DMS114 treated with DMSO at 0.1 percent for 48 hours (cell line): ENCODE results near the gene RAB13.
"Not testable (repeated sequence)": the region's sequence is repeated elsewhere in the genome, so short reads cannot be mapped to it uniquely, and the experiment has no call there.

ENCODE experiments used
- DNase-seq: peaks from one replicate; lab custom pipeline; 2025; ENCODE audit not compliant: unreplicated experiment; lab: John Stamatoyannopoulos, UW

The RAB13 gene

GRCh38 chr1:153985941-153986761, at the start of gene RAB13:
RAB13 (minus strand) TSS chr1:153986339; CDS start chr1:153986236, 103 bp downstream.
- DNase-seq = peak; percentile 88

DNA sequence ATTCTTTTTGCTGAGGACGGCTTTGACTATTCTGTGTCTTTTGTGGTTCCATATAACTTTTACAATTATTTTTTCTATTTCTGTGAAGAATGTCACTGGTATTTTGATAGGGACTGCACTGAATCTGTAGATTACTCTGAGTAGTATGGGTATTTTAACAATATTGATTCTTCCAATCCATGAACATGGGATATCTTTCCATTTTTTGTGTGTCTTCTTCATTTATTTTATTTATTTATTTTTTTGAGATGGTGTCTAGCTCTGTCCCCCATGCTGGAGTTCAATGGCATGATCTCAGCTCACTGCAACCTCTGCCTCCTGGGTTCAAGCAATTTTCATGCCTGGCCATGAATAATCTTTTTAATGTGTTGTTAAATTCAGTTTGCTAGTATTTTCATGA, 47.6 kb upstream of the RAB13 start:
- DNase-seq = not testable (repeated sequence)

DNA sequence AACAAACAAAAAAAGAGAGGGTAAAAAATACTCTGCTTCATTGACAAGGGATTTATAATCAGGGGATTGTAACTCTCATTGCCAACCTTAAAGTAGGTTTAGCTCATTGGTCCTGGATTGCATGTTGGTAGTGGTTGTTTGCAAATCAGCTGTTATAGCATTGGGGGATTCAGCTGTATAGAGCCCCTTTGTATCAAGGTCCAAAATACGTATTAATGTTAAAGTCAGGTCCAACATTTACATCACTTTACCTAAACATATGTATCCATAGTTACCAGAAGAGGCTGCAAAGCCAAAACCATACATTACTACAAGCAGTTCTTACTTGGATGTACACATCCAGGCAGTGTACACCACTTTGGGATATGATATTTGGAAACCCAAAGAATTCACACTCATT, 33.8 kb upstream of the RAB13 start:
- no peak for DNase-seq

DNA sequence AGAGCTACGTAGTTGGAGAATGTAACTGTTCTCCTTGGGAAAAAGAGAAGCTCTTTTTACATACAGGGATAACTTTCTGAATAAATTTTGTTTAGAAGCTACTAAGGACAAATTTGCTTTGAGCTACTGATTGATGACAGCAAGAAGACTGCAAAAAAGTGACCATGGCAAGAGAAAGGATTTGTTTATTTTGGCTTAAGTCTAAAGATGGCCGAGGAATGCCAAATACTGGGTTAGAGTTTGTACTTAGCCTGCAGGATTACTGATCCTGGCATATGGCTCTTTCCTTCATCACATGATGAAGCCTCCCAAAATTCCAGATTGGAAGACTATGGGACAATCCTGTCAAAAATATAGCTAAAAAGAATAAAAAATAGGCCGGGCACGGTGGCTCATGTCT, 33.1 kb upstream of the RAB13 start:
- no peak for DNase-seq

DNA sequence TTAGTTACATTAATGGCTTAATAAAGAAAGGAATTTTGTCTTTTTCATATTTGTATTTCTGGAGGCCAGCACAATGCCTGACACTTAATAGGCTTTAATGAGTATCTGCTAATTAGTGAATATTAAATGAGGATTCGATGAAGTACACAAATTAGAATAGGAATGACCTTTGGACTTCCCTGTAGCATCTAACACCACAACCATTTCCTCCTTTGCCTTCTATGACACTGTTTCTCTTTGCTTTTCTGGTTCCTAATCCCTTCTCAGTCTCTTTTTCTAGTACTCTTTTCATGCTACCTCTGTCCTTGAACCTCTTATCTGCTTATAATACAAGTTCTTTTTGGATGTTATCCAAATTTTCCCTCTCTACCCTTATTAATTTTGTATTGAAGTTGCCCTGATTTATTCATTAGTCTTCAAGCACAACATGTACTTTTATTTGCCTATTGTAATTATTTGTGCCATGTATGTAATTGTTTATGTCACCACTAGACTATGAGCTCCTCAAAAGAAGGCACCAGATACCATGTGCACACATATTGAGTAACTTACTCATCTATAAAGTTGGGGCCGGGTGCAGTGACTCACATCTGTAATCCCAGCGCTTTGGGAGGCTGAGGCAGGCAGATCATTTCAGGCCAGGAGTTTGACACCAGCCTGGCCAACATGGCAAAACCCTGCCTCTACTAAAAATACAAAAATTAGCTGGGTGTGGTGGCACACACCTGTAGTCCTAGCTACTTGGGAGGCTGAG, 28.2 kb upstream of the RAB13 start:
- DNase-seq = no peak

DNA sequence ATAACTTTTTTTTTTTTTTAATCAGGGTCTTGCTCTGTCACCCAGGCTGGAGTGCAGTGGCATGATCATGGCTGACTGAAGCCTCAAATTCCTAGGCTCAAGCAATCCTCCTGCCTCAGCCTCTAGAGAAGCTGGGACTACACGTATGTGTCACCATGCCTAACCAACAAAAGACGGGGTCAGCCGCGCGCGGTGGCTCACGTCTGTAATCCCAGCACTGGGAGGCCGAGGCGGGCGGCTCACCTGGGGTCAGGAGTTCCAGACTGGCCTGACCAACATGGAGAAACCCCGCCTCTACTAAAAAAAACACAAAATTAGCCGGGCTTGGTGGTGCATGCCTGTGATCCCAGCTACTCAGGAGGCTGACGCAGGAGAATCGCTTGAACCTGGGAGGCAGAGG, 26.4 kb upstream of the RAB13 start:
- not testable (repeated sequence) for DNase-seq

GRCh38 chr1:154012129-154012528, 26.0 kb upstream of the RAB13 start:
- DNase-seq = no peak

DNA sequence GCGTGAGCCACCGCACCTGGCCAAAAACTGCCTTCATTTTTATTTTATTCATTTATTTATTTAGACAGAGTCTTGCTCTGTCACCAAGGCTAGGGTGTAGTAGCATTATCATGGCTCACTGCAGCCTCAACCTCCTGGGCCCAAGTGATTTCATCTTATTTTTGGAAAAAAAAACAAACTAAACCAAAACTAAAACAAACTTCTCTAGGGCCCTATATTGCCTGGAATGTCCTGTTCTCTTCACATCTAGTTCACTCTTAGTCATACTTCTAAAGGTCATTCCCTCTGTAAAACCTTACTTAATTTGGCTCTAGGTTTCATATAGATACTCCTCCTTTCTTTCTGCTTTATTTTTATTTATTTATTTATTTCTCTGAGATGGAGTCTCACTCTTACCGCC, 20.0 kb upstream of the RAB13 start:
- no peak for DNase-seq

DNA sequence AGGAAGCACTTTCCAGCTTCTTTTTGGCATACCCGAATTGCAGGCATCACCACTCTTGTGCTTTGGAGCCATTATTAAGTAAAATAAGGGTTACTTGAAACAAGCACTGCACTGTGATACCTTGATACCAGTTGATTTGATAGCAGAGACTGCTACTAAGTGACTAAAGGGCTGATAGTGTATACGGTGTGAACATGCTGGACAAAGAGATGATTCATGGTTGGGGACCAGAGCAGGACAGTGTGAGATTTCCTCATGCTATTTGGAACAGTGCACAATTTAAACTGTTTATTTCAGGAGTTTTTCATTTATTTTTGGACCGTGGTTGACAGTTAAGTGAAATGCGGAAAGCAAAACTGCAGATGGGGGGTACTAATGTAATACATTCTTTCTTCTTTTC, 14.3 kb upstream of the RAB13 start:
- DNase-seq = no peak

- DNase-seq = not testable (repeated sequence)
Measured at GRCh38 chr1:153996882-153997281, 10.7 kb upstream of the RAB13 start.

- no peak for DNase-seq
Measured at GRCh38 chr1:153995640-153996039, 9.5 kb upstream of the RAB13 start.

- DNase-seq = no peak
Measured at GRCh38 chr1:153995202-153995601, 9.1 kb upstream of the RAB13 start.

- no peak for DNase-seq
Measured at GRCh38 chr1:153991806-153992205, 5.7 kb upstream of the RAB13 start.

- no peak for DNase-seq
Measured at GRCh38 chr1:153991151-153991630, 5.1 kb upstream of the RAB13 start.

GRCh38 chr1:153990468-153991150, 4.5 kb upstream of the RAB13 start, which contains the start of gene RPS27:
RPS27 (plus strand) TSS chr1:153990762; CDS start chr1:153990797, 35 bp downstream.
- DNase-seq = peak; percentile 100

DNA sequence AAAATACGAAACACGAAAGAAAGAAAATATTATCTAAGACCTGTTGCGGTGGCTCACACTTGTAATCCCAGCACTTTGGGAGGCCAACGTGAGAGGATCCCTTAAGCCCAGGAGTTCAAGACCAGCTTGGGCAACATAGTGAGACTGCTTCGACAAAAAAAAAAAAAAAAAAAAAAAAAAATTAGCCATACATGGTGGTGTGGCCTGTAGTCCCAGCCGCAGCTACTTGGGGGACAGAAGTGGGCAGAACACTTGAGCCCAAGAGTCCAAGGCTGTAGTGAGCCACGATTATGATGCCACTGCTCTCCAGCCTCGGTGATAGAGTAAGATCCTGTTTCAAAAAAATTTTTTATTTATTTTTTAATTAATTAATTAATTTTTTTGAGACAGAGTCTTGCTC, 1.5 kb upstream of the RAB13 start:
- DNase-seq = no peak

DNA sequence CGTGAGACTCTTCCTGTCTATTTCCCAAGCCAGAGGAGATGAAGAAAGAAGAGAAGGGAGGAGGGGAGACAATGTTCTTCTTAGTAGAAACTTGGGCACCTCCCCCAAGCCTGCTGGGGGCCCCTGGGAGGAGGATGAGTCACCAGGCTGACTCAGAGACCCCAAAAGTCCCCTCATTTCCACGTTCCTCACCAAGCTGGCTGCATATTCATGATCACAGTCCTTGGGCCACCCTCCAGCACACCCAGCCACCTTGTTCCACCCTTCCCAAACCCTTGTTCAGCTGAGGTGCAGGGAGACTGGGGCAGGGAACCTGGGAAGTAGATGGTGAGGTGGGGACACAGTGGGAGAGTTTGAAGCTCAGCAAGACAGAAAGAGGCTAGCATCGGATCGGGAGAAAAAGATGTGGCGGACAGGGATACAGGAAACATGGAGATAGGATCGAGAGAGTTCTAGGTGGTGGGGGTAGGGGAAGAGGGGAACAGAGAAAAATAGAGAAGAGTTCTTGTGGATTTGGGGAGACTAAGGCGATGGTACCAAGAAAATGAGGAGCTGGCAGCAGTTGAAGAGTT, 712 bp downstream of the RAB13 start:
- no peak for DNase-seq

DNA sequence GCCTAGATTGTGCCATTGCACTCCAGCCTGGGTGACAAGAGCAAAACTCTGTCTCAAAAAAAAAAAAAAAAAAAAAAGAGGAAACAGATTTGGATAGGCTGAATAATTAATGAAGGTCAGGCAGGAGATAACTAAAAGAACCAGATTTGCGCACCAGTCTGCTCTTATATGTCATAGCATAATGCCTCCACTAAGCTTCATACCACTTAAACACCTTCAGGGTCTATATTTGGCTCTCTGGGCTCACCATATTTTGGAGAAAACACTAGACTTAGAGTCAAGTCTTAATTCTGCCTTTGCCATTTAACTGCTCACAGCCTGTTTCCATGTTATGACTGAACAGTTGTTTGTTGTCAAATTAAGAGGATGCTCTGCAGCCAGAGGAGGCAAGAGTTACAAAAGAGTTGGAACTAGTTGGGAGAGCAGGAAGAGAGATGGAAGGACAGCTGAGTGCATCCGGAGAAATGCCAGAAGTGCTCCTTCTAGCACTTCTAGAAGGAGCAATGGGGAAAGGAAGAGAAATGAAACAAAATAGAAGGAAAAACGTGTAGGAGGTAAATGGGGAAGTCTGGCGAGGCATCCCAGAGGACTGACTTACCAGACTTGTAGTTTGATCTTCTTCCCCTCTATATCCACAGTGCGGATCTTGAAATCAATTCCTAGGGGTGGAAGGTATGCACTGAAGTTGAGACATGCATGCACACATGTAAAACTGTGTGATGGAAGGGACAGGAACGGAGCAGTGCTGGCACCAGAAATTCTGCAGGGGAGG, 1.8 kb downstream of the RAB13 start:
- no peak for DNase-seq

- DNase-seq = not testable (repeated sequence)
Measured at GRCh38 chr1:153981735-153982134, 4.4 kb downstream of the RAB13 start.

DNA sequence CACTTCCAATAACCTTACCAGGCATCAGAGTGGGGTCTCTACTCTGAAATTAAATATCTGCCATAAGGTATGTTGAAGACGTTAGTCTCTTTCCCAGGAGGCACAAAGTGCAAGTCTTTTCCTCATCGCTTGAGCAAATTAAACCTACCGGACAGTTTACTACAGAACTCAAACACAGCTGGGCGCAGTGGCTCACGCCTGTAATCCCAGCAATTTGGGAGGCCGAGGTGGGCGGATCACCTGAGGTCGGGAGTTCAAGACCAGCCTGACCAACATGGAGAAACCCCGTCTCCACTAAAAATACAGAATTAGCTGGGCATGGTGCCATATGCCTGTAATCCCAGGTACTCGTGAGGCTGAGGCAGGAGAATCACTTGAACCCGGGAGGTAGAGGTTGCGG, 7.0 kb downstream of the RAB13 start:
- not testable (repeated sequence) for DNase-seq
